ENCODE results near the gene RNF220. TPM values are rescaled to one million over a fixed set of nuclear protein-coding genes. Genes with fewer than 3 reads are reported as not detected.
A peak's percentile ranks its signal among the peaks of the same experiment; 100 is the strongest.

Gene RNF220
- total and polyA plus RNA-seq, 2 of the 13 experiments (the other 11 are each of a cell fraction or from before 2014, with no cell fraction given): 48.2 to 72.1 TPM

DNA sequence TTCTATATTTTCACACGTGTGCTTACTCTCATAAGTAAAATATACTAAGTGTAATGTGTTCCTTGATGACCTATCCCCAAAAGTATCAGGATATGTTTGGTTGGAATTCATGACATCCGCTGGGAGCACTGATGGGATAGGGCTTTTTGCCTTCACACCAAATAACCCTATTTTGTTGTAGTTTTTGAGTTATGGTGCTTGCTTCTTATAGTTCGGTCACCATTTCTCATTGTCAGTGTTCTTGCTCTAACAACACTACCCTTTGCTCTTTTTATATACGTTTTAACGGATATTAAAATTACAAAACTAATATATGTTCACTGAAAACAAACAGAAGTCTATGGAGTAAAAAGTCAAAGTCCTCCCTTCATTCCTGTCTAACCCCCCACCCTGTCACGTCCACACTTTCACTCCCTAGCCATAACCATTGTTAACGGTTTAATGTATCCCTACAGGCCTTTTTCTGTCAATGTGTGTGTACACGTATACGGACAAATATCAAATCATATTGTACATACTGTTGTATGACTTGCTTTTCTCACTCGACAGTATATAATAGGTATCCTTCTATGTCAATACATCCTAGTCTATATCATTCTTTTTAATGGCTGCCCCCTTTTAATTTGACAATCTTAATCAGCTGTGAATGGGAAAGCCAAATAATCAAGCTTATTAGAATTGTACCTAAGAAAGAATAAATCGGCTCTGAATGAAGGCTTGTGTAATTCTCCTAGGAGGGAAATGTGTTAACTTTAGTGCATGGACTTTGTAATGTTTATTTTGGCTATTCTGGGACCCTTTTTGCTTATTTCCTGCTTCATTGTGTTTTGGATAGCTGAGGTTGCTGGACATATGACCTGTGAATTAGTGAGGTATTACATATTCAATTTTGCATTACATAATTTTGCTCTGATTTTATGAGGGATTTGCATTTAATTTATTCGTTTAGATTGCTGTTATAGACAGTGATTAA lies 3.5 kb upstream of the RNF220 start (continued):
- TF ChIP-seq NR2F6 (IDR thresholded peaks at IDR 0.05): peak; percentile 22; the same call in 1 of the 2 replicates
- peak; percentile 46 for TF ChIP-seq NR2F6 (CRISPR knock-in tag; IDR thresholded peaks at IDR 0.05)
- peak; percentile 64 for TF ChIP-seq THAP11 (CRISPR knock-in tag; IDR thresholded peaks at IDR 0.05)
- 0 out of 2 replicates have a peak, but pooled peaks have one; percentile 9 for TF ChIP-seq DPF2 (CRISPR knock-in tag; IDR thresholded peaks at IDR 0.05; ENCODE audit: borderline replicate concordance, low read depth)
- peak; percentile 65; the same call in 1 of the 2 replicates for TF ChIP-seq CHD4 (IDR thresholded peaks at IDR 0.05; ENCODE audit: borderline replicate concordance, low read length)
- no peak for TF ChIP-seq LCORL (IDR thresholded peaks at IDR 0.05)
- peak; percentile 76 for TF ChIP-seq LCORL (CRISPR knock-in tag; IDR thresholded peaks at IDR 0.05)
- TF ChIP-seq, protein P1, sequence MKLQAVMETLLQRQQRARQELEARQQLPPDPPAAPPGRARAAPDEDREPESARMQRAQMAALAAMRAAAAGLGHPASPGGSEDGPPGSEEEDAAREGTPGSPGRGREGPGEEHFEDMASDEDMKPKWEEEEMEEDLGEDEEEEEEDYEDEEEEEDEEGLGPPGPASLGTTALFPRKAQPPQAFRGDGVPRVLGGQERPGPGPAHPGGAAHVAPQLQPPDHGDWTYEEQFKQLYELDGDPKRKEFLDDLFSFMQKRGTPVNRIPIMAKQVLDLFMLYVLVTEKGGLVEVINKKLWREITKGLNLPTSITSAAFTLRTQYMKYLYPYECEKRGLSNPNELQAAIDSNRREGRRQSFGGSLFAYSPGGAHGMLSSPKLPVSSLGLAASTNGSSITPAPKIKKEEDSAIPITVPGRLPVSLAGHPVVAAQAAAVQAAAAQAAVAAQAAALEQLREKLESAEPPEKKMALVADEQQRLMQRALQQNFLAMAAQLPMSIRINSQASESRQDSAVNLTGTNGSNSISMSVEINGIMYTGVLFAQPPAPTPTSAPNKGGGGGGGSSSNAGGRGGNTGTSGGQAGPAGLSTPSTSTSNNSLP (IDR thresholded peaks at IDR 0.05; ENCODE audit: low read depth, low read length): peak; percentile 76
- peak; percentile 46; the same call in 1 of the 2 replicates for TF ChIP-seq HNF4G (IDR thresholded peaks at IDR 0.05; ENCODE audit: borderline replicate concordance, low read depth, low read length)
- no peak for TF ChIP-seq HNF4G (CRISPR knock-in tag; IDR thresholded peaks at IDR 0.05; ENCODE audit: borderline replicate concordance, low read depth)
- peak; percentile 50; the same call in 1 of the 2 replicates for TF ChIP-seq BCL6 (CRISPR knock-in tag; IDR thresholded peaks at IDR 0.05)
- 0 out of 2 replicates have a peak, but pooled peaks have one; percentile 41 for TF ChIP-seq YEATS4 (CRISPR knock-in tag; IDR thresholded peaks at IDR 0.05; ENCODE audit: borderline replicate concordance)
- no peak for TF ChIP-seq JUNB (CRISPR knock-in tag; IDR thresholded peaks at IDR 0.05; ENCODE audit: borderline replicate concordance)
- TF ChIP-seq GATAD2A (CRISPR knock-in tag; IDR thresholded peaks at IDR 0.05): peak; percentile 83
- peak; percentile 64; the same call in 1 of the 2 replicates for TF ChIP-seq NFIC (IDR thresholded peaks at IDR 0.05; ENCODE audit: low read length)
- no peak for TF ChIP-seq ZNF256 (CRISPR knock-in tag; conservative IDR thresholded peaks at IDR 0.05)
- TF ChIP-seq HOXA3 (CRISPR knock-in tag; IDR thresholded peaks at IDR 0.05): peak; percentile 18; the same call in 1 of the 2 replicates
- TF ChIP-seq ZBTB40 (IDR thresholded peaks at IDR 0.05): no peak
- TF ChIP-seq ZBTB40 (CRISPR knock-in tag; IDR thresholded peaks at IDR 0.05): no peak
